Amniotic epithelial cell (primary cell): ENCODE results near the gene DTNA.
A peak's percentile ranks its signal among the peaks of the same experiment; 100 is the strongest.

Source experiments
- DNase-seq: peaks from one replicate; pipeline ENCODE4 v3.0.0-alpha.2; 2010; ENCODE audit warnings: low read depth

Gene DTNA

GRCh38 chr18:34772887-34773286 lies 62.8 kb downstream of the DTNA start:
- peak; percentile 66 for DNase-seq

GRCh38 chr18:34773378-34773777 lies 63.3 kb downstream of the DTNA start:
- peak; percentile 71 for DNase-seq

- DNase-seq = peak; percentile 84
These were observed 64.1 kb downstream of the DTNA start for GRCh38 chr18:34773961-34774766.

GRCh38 chr18:34775461-34775860 lies 65.4 kb downstream of the DTNA start:
- DNase-seq = no peak

GRCh38 chr18:34779112-34779511 lies 69.0 kb downstream of the DTNA start:
- no peak for DNase-seq

- no peak for DNase-seq
These were observed 70.8 kb downstream of the DTNA start for GRCh38 chr18:34780856-34781255.

- no peak for DNase-seq
These were observed 73.4 kb downstream of the DTNA start for GRCh38 chr18:34783501-34783900.

GRCh38 chr18:34786162-34786741 lies 76.2 kb downstream of the DTNA start:
- DNase-seq = no peak

- DNase-seq = peak; percentile 60
These were observed 77.9 kb downstream of the DTNA start for GRCh38 chr18:34787931-34788532.

GRCh38 chr18:34789768-34790344 lies 79.8 kb downstream of the DTNA start:
- DNase-seq = no peak

GRCh38 chr18:34794348-34794747 lies 84.2 kb downstream of the DTNA start:
- no peak for DNase-seq

GRCh38 chr18:34795070-34795732 lies 85.1 kb downstream of the DTNA start:
- no peak for DNase-seq

- DNase-seq = no peak
These were observed 86.0 kb downstream of the DTNA start for GRCh38 chr18:34796035-34796657.

GRCh38 chr18:34799291-34799690 lies 89.2 kb downstream of the DTNA start:
- no peak for DNase-seq

GRCh38 chr18:34800381-34800780 lies 90.3 kb downstream of the DTNA start:
- no peak for DNase-seq

GRCh38 chr18:34801774-34802173 lies 91.7 kb downstream of the DTNA start:
- DNase-seq = peak; percentile 87

GRCh38 chr18:34802959-34803358 lies 92.9 kb downstream of the DTNA start:
- peak; percentile 75 for DNase-seq

- DNase-seq = no peak
These were observed 93.8 kb downstream of the DTNA start for GRCh38 chr18:34803877-34804400.

GRCh38 chr18:34805103-34805877 lies 95.2 kb downstream of the DTNA start:
- no peak for DNase-seq

- DNase-seq = no peak
These were observed 95.8 kb downstream of the DTNA start for GRCh38 chr18:34805878-34806351.

GRCh38 chr18:34806527-34806926 lies 96.4 kb downstream of the DTNA start:
- no peak for DNase-seq
